T-helper 1 cell treated with Interleukin-12 subunit alpha and Interleukin-12 subunit beta and Interleukin-4 antibody, amounts not matched to agents 30 ng/mL and 1 ng/mL, for 36 hours (primary cell): ENCODE measurements around the gene SPOP. TPM values are rescaled to one million over a fixed set of nuclear protein-coding genes. Genes with fewer than 3 reads are reported as not detected.

ENCODE experiments used
- intact Hi-C: fragments of 100-400 bp; cut with micrococcal nuclease; formaldehyde crosslinking; loops from one replicate; pipeline ENCODE4 v1.15.1; 2024
- total RNA-seq: library from RNA; stranded (reverse); gene quantifications from 2 replicates; pipeline ENCODE4 v1.2.3, GENCODE V29; 2022

SPOP gene
- total RNA-seq, 1 donor from 2014 or later = 72.2 TPM

GRCh38 chr17:49589577-49589927 is 88.3 kb downstream of the SPOP start:
- intact Hi-C loops = no loop called here

- intact Hi-C loops = no loop called here
Observed at GRCh38 chr17:49588726-49589576, 88.9 kb downstream of the SPOP start.

GRCh38 chr17:49588312-49588711 is 89.6 kb downstream of the SPOP start:
- intact Hi-C loops = no loop called here

- intact Hi-C loops = no loop called here
Observed at GRCh38 chr17:49587366-49588073, 90.4 kb downstream of the SPOP start.

GRCh38 chr17:49585422-49586027 is 92.4 kb downstream of the SPOP start:
- intact Hi-C loops = no loop called here

- intact Hi-C loops = no loop called here
Observed at GRCh38 chr17:49583889-49584288, 94.0 kb downstream of the SPOP start.

- intact Hi-C loops = no loop called here
Observed at GRCh38 chr17:49583226-49583625, 94.7 kb downstream of the SPOP start.

- intact Hi-C loops = no loop called here
Observed at GRCh38 chr17:49582789-49583188, 95.1 kb downstream of the SPOP start.

- intact Hi-C loops = no loop called here
Observed at GRCh38 chr17:49582055-49582722, 95.7 kb downstream of the SPOP start.

- intact Hi-C loops = no loop called here
Observed at GRCh38 chr17:49581648-49581998, 96.3 kb downstream of the SPOP start.

- intact Hi-C loops = no loop called here
Observed at GRCh38 chr17:49580981-49581647, 96.8 kb downstream of the SPOP start.

- intact Hi-C loops = no loop called here
Observed at GRCh38 chr17:49580055-49580721, 97.7 kb downstream of the SPOP start.

- intact Hi-C loops = no loop called here
Observed at GRCh38 chr17:49579522-49579921, 98.4 kb downstream of the SPOP start.

- intact Hi-C loops = no loop called here
Observed at GRCh38 chr17:49578952-49579500, 98.9 kb downstream of the SPOP start.

- intact Hi-C loops = no loop called here
Observed at GRCh38 chr17:49578414-49578813, 99.5 kb downstream of the SPOP start.

- intact Hi-C loops = no loop called here
Observed at GRCh38 chr17:49577963-49578362, 99.9 kb downstream of the SPOP start.

- intact Hi-C loops = no loop called here
Observed at GRCh38 chr17:49577650-49577934, 100.3 kb downstream of the SPOP start.

- intact Hi-C loops = no loop called here
Observed at GRCh38 chr17:49576917-49577649, 100.8 kb downstream of the SPOP start.

- intact Hi-C loops = no loop called here
Observed at GRCh38 chr17:49576088-49576916, 101.6 kb downstream of the SPOP start.
